Stimulated activated CD8-positive, alpha-beta memory T cell treated with anti-CD3 and anti-CD28 coated beads, Interleukin-15, amount 100 ng/mL, for 4 hours (primary cell): ENCODE data around the gene PLTP.
A peak's percentile ranks its signal among the peaks of the same experiment; 100 is the strongest.
"Not testable (repeated sequence)": the region's sequence is repeated elsewhere in the genome, so short reads cannot be mapped to it uniquely, and the experiment has no call there.

Experiments used
- DNase-seq, 2 donors: peaks; one replicate each; pipeline ENCODE4 v3.0.0-alpha.2; 2020; ENCODE audit warnings: low read depth in 2 of 2

PLTP gene

GRCh38 chr20:45911486-45912343 lies at the start of gene PLTP:
Gene PLTP (minus strand): TSS chr20:45912155. CDS start chr20:45911452, 703 bp downstream.
- no peak for DNase-seq

- DNase-seq = no peak
Measured at GRCh38 chr20:45959956-45960630, 48.1 kb upstream of the PLTP start.

GRCh38 chr20:45959126-45959525 lies 47.2 kb upstream of the PLTP start:
- no peak for DNase-seq

GRCh38 chr20:45958593-45958992 lies 46.6 kb upstream of the PLTP start:
- no peak for DNase-seq

GRCh38 chr20:45957021-45957941 lies 45.3 kb upstream of the PLTP start:
- DNase-seq = no peak

- DNase-seq = not testable (repeated sequence)
Measured at GRCh38 chr20:45956326-45956725, 44.4 kb upstream of the PLTP start.

- DNase-seq = no peak
Measured at GRCh38 chr20:45953672-45954071, 41.7 kb upstream of the PLTP start.

GRCh38 chr20:45952861-45953260 lies 40.9 kb upstream of the PLTP start:
- DNase-seq = no peak

GRCh38 chr20:45951925-45952834 lies 40.2 kb upstream of the PLTP start:
- DNase-seq = no peak

GRCh38 chr20:45950330-45950646 lies 38.3 kb upstream of the PLTP start:
- no peak for DNase-seq

GRCh38 chr20:45949542-45950329 lies 37.8 kb upstream of the PLTP start:
- no peak for DNase-seq

GRCh38 chr20:45948742-45949541 lies 37.0 kb upstream of the PLTP start:
- DNase-seq = no peak

GRCh38 chr20:45948261-45948733 lies 36.3 kb upstream of the PLTP start:
- DNase-seq = no peak

GRCh38 chr20:45947110-45947866 lies 35.3 kb upstream of the PLTP start:
- DNase-seq = no peak

GRCh38 chr20:45946149-45946970 lies 34.4 kb upstream of the PLTP start:
- peak; percentile 48 to 56 for DNase-seq

GRCh38 chr20:45945678-45946148 lies 33.8 kb upstream of the PLTP start:
- no peak for DNase-seq

GRCh38 chr20:45944965-45945677 lies 33.2 kb upstream of the PLTP start:
- no peak for DNase-seq
